GM18520 (cell line): ENCODE results near the gene VASN.

ENCODE experiments used
- ATAC-seq: cut with Tn5 transposase; IDR thresholded peaks from one replicate; pipeline ENCODE4 v1.9.1; 2021; ENCODE audit not compliant: unreplicated experiment

Gene VASN

DNA sequence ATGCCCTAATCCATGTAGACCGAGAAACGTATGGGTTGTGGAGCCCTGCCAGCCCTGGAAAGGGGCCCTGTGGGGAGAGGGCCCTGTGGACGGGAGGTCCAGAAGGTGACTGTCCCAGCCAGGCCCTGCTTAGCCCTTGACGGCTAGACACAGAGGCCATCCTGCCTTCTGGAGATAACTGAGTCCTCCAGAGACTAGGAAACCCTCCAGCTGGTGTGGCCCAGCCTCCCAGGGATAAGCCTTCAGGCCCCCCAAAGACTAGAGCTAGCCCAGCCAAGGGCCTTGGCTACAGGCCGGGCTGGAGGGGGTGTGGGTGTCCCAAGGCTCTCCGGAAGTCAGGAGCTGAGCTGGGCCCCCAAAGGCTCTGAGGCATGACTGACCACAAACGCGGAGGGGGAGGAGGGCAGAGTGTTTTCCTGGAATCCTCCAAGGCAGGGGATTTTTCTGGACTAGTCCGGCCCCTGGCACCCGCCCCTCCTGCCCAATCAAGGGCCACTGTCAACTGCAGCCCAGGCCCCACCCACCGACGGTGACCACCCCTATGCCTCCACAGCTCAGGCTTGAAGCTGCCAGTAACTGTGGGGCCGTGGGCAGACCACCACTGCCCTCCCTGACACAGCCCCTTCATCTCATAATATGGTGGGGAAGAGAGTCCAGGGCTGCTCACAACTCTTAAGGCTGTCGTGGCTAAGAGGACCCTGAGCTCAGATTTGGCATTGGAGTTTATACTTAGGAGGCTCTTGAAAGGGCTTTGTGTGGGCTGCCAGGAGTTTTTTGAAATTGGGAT lies 885 bp upstream of the VASN start:
- no peak for ATAC-seq

DNA sequence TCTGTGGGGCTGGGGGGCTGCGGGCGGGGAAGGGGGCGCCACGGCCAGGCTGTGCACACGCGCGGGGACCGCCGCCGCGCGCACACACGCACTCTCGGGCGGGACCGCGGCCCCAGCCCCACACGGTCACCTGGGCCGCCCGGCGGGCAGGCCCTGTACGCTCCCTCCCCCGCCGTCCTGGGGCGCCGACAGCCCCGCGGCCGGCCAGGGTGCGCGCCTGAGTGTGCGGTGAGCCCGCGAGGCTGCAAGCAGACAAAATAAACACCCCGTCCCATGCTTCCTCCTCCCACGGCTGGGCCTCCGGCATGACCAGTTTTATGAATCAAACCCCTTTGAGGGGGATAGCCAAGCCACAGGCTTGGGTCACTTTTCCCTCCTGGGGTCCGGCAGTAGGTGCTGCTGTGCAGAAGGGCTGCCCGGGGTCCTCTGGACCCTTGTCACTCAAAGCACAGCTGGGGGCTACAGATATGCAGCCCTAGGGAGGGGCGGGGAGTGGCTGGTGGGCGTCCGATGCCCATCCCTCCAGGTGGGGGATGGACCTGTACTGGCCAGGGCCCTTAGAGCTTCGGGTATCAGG lies 441 bp downstream of the VASN start:
- ATAC-seq = no peak

DNA sequence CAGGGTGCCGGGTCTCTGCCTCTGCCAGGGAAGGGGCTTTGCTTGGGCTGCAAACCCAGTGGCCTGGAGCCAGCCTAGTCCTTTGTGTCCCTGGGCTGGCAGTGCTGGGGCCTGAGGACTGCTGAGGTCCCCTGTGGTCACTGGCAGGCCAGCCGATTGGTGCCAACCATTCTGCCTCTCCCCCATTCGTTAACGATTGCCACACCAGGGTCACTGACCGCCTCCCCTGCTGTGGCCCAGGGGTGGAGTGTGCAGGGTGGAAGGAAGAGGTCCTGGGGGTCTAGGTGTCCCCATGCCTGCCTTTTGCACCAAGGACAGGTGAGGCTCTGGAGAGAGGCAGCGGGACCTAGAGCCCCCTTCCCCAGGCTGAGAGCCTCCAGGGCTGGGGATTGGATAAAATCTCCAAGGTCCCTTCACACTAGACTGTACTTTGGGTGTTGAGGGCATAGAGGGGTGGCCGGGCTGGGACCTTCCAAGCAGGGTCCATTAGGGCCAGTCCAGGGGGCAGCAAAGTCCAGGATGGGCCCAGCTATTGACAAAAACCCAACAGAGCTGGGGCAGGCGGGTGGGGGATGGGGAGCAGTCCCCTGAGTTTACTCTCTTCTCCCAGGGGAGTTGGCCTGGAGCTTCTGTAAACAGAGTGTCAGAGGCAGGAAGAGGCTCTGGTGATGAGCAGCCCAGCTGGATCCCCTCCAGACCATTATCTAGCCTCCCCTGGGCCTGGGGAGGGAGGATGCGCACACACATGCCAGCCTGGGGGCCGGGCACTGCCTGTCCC lies 1.1 kb downstream of the VASN start:
- no peak for ATAC-seq

DNA sequence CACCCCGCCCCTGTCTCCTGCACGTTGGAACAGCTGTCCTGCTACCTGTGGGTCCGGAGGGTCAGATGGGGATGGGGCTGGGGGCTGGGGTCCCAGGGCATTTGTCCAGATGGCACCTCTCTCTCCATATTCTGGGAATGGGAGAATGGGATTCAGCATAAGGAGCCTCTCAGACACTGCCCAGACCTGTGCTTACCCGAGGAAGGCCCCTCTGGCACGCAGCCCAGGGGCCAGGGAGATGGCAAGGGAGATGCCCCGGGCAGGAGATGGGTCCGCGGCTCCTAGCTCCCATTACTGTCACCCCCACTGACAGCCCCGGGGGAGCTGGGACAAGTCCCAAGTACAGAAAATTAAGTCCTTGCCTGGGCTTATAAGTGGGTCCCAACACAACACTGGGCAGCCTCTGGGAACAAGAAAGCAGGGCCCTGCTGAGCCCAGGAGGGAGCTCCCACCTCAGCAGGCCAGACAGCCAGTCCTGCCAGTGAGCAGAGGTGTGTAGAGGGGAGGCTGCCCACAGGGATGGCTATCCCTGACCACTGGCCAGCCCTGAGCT lies 1.8 kb downstream of the VASN start:
- no peak for ATAC-seq

DNA sequence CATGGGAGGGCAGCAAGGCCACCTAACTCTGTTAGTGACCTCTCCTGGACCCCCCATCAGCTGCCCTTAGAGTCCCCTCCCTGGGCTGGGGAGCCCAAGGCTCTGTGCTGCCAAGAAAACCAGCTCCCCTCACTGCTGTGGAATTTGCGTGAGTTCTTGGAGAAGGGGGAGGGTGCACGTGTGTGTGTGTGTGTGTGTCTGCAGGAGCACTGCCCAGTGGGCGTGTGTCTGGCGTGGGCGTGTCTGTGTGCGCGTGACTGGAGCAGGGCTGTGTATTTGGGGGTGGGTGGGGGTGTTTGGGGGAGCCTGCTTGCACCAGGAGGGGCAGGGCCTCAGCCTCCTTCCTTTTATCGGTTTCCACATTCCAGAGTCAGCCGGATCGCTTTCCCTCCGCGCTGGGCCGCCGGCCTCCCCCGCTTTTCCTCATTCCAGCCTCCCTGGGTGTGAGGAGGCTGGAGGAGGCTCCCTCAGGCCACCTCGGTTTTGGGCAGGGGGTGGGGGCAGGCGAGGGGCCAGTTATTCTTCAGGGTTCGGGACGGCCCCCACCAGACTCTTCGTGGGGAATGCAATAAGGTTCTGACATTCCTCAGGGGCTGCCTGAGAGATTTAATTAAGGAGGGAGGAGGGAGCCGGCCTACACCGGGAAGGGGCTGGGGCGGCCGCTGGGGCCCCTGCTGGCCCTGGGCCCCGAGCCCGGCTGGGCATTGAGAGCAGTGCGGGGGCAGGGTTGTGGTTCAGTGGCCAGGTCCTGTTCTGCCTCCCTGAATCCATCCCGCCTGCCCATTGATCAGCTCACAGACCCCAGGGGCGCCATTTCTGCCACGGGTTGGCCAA lies 2.5 kb downstream of the VASN start:
- no peak for ATAC-seq

DNA sequence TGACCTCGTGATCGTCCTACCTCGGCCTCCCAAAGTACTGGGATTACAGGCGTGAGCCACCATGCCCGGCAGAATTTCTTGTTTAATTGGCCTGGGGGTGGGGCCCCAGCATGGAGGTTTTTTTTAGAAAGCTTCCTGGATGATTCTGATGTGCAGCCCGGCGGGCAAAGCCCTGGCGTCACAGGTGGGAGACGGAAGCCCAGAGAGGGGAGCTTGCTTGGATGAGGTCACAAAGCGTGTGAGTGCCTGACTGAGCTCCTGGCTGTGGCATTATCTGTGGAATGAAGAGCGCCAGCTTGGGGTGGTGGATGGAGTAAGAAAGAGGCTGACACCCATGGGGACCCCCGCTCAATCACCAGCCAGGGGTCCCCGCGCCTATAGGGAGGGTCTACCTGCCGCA lies 4.1 kb downstream of the VASN start:
- ATAC-seq = no peak

DNA sequence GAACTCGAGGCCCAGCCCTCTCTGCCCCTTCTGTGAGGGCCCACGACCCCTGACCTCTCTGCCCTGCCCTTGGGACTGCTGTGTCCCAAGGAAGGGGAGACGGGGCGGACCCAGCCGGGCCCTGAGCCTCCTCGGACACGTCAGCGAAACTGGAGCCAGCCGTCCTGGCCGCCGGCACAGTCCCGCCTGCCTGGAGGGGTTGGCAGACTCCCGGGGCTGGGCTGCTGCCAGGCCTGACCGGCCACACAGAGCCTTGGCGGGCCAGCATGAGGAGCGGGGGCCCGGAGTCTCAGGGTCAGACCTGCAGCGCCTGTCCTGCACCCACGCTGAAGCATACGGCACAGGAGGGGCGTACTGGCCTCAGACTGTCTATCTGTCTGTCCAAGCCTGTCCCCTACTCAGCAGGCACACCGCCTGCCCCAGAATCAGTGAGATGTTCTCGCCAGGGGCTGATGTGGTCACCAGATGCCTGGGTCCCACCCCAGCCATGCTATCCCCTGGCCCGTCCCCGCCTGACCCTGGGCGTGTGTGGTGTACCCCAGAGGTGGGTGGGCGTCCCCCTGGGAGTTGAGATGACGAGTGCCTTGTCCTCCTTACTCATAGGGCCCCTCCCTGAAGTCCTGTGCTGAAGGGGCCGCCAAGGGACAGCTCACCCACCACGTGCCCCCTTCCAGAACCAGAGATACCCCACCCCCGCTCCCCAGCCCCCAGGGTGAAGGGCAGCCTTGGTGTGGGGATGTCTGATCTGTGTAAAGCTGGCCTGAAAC lies 4.7 kb downstream of the VASN start:
- ATAC-seq = no peak

DNA sequence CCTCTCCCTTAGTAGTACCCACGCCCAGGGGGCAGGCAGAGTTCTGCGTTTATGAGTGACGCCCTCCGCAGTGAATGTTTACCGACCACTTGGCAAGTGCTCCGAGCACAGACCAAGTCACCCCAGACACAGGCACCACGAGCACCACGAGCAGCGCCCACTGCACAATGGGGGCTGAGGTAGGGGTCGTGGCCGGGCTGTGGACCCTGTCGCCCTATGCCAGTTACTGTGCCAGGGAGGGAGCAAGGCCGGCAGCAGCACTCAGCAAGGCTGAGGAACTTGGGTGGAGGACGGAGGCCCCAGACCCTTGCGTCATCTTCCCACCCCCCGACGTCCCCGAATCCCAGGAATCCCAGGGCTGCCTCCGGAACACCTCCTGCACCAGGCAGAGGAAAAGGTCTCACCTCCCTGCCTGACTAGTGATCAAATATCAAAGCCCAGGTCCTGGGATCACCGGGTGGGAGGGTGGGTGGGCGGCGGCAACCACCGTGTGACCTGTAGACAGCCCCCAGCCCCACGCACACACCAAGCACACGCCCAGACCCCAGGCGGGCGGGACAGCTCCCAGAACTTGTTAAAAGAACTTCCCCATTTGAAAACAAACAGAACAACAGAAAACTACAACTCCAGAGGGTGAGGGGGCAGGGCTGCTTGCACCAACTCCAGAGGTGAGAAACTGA lies 5.4 kb downstream of the VASN start:
- ATAC-seq = no peak

DNA sequence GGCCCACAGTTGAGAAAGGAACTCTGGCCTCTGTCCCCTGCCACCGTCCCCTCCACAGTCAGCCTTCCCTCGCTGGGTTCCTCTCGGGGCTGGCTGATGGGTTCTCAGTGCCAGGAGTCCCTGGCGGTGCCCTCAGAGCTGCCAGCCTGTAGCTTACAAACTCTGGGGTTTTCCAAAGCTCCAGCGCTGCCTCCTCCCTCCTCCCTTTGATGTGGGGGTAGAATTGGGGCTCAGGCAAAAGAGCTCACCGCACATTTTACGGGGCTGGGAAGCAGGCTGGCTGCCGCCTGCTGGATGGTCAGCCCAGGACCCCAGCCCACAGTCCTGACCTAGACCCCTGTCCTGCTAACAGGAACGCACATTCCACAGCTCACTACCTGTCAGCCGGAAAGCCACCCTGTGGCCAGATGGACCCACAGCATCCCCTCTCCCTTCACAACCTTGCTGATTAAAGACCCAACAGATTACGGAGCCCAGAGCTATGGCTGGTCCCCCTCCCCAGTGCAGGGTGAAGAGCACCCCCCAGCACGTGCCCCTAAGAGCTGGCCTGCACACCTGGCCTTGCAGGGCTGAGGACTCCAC lies 6.0 kb downstream of the VASN start:
- ATAC-seq = no peak

DNA sequence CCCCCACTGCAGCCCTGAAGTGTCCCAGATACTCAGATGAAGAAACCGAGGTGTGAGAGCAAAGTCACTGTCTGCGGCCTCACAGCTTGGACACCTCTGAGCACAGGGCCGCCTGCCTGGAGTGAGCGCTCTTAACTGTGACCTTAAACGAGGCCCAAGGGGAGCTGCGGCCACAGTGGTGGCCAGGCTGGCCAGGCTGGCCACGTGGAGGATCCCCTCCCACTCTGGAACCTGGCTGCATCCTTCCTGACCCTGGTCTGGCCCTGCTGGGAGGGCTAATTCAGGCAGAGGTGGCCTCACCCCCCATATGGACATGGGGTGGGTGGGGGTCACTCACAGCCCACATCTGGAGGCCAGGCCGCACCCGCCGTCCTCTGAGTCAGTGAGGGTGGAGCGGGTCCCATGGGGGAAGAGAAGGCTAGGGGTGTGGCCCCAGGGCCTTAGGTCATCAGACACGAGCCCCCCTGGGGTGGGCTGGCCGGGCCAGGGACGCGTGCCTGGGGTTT lies 6.6 kb downstream of the VASN start:
- ATAC-seq = no peak

DNA sequence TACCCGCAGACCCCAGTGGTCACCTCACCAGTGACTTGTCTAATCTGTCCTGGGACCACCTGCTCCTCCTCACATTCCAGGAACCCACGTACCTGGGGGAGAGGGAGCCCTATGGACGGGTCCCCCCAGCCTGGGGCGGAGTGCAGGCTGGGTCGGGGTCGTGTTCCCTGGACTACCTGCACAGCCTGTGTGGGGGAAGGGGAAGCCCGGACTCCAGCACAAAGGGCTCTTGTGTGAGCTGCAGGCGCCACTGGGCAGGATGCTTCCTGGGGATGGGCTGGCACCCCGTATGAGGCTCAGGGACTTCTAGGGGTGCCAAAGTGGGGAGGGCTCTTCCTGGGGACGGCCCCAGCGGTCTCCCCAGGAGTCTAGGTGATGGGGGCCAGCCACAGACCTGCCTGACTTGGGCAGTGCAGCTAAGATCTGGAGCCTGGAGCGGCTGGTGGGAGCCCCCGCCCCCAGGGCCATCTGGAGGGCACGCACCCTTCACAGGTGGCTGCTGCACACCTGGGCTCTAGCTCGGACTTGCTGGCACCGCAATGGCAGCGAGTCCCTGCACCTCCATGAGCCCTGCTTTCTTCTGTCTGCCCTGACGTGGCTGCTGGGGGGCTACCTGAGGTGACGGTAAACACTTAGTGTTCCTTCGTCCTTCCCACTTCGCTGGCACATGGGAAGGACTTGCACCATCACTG lies 7.5 kb downstream of the VASN start:
- ATAC-seq = no peak

DNA sequence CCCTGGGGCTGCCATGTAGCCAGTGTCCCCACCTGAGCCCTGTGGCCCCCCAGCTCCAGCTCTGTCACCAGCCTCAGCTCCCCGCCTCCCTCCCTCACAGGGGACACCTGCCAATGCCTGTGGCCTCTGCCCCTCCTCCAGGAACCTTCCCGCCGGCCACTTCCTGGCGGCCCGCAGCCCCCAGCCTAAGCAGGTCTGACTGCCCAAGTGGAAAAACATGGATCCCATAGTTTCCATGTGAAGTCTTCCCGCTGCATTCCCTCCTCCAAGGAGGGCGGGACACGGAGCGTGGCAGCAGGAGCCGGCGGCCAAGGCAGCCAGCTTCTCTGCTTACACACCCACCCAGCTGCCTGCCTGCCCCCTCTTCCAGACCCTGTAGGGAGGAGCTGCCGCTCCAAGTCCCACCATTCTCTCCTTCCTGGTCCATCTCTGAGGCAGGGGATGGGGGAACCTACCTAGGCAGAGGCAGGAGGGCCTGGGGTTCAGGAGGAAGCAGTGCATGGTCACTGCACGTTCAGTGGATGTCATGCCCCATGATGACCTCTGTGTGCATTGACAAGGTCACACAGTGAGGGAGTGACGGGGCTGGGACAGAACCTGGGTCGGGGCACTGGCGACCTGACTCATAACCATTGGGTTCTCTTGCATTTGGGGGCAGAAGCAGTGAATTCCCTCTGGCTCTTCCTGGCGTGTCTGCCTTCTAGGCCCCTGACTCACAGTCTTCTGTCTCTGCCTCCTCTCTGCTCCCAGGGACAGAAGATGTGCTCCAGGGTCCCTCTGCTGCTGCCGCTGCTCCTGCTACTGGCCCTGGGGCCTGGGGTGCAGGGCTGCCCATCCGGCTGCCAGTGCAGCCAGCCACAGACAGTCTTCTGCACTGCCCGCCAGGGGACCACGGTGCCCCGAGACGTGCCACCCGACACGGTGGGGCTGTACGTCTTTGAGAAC lies 8.7 kb downstream of the VASN start:
- ATAC-seq = no peak

DNA sequence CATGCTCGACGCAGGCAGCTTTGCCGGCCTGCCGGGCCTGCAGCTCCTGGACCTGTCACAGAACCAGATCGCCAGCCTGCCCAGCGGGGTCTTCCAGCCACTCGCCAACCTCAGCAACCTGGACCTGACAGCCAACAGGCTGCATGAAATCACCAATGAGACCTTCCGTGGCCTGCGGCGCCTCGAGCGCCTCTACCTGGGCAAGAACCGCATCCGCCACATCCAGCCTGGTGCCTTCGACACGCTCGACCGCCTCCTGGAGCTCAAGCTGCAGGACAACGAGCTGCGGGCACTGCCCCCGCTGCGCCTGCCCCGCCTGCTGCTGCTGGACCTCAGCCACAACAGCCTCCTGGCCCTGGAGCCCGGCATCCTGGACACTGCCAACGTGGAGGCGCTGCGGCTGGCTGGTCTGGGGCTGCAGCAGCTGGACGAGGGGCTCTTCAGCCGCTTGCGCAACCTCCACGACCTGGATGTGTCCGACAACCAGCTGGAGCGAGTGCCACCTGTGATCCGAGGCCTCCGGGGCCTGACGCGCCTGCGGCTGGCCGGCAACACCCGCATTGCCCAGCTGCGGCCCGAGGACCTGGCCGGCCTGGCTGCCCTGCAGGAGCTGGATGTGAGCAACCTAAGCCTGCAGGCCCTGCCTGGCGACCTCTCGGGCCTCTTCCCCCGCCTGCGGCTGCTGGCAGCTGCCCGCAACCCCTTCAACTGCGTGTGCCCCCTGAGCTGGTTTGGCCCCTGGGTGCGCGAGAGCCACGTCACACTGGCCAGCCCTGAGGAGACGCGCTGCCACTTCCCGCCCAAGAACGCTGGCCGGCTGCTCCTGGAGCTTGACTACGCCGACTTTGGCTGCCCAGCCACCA lies 9.7 kb downstream of the VASN start:
- ATAC-seq = no peak

DNA sequence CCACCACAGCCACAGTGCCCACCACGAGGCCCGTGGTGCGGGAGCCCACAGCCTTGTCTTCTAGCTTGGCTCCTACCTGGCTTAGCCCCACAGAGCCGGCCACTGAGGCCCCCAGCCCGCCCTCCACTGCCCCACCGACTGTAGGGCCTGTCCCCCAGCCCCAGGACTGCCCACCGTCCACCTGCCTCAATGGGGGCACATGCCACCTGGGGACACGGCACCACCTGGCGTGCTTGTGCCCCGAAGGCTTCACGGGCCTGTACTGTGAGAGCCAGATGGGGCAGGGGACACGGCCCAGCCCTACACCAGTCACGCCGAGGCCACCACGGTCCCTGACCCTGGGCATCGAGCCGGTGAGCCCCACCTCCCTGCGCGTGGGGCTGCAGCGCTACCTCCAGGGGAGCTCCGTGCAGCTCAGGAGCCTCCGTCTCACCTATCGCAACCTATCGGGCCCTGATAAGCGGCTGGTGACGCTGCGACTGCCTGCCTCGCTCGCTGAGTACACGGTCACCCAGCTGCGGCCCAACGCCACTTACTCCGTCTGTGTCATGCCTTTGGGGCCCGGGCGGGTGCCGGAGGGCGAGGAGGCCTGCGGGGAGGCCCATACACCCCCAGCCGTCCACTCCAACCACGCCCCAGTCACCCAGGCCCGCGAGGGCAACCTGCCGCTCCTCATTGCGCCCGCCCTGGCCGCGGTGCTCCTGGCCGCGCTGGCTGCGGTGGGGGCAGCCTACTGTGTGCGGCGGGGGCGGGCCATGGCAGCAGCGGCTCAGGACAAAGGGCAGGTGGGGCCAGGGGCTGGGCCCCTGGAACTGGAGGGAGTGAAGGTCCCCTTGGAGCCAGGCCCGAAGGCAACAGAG lies 10.5 kb downstream of the VASN start:
- no peak for ATAC-seq

DNA sequence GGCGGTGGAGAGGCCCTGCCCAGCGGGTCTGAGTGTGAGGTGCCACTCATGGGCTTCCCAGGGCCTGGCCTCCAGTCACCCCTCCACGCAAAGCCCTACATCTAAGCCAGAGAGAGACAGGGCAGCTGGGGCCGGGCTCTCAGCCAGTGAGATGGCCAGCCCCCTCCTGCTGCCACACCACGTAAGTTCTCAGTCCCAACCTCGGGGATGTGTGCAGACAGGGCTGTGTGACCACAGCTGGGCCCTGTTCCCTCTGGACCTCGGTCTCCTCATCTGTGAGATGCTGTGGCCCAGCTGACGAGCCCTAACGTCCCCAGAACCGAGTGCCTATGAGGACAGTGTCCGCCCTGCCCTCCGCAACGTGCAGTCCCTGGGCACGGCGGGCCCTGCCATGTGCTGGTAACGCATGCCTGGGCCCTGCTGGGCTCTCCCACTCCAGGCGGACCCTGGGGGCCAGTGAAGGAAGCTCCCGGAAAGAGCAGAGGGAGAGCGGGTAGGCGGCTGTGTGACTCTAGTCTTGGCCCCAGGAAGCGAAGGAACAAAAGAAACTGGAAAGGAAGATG lies 11.2 kb downstream of the VASN start:
- ATAC-seq = no peak
